GM06990 (cell line): ENCODE measurements around the gene HDAC3.

Experiments
- DNase-seq: peaks from one replicate; pipeline ENCODE4 v3.0.0-alpha.2; 2011; ENCODE audit not compliant: insufficient read length; ENCODE audit errors: extremely low read depth
- H3K27me3 ChIP-seq: replicated peaks from 2 replicates; pipeline ENCODE4 v1.6.0; 2011; ENCODE audit warnings: low read length; ENCODE audit not compliant: control insufficient read depth, insufficient read depth
- H3K36me3 ChIP-seq: 2 replicates; pipeline ENCODE4 v1.5.1; 2011; ENCODE audit warnings: low read length; ENCODE audit not compliant: control insufficient read depth, insufficient read depth
- H3K4me3 ChIP-seq: replicated peaks from 2 replicates; pipeline ENCODE4 v1.5.1; 2011; ENCODE audit warnings: low read depth, mild to moderate bottlenecking, control low read depth, low read length
- CTCF ChIP-seq: IDR thresholded peaks from 2 replicates; pipeline ENCODE4 v1.5.1; 2011; ENCODE audit warnings: low read length, control low read depth, mild to moderate bottlenecking, inconsistent platforms; ENCODE audit not compliant: insufficient read depth, poor library complexity, severe bottlenecking

The HDAC3 gene

GRCh38 chr5:141637767-141638419 is 1.2 kb upstream of the HDAC3 start:
- H3K4me3 ChIP-seq, result peak overlapping the region; percentile 91
- peak; percentile 81 for DNase-seq
- no peaks in the 10 kb centered on the region for H3K27me3 ChIP-seq
- peak; percentile 69 for TF ChIP-seq CTCF
- no peaks in the 10 kb centered on the region; the same call in none of the 2 replicates for H3K36me3 ChIP-seq

GRCh38 chr5:141637123-141637766 is 596 bp upstream of the HDAC3 start:
- TF ChIP-seq CTCF, result no peak
- no peaks in the 10 kb centered on the region for H3K27me3 ChIP-seq
- H3K4me3 ChIP-seq, result peak overlapping the region; percentile 91
- DNase-seq, result peak; percentile 74
- peaks cover 3% of the 10 kb centered on the region for H3K36me3 ChIP-seq

GRCh38 chr5:141636106-141636412 is 590 bp downstream of the HDAC3 start:
- no peak for TF ChIP-seq CTCF
- Histone ChIP-seq H3K36me3 (peaks cover 3% of the 10 kb centered on the region), H3K27me3 (no peaks in the 10 kb centered on the region), H3K4me3 (peak overlapping the region; percentile 91)
- no peak for DNase-seq

- peaks cover 3% of the 10 kb centered on the region for H3K36me3 ChIP-seq
- no peak for TF ChIP-seq CTCF
- H3K27me3 ChIP-seq, result no peaks in the 10 kb centered on the region
- DNase-seq, result no peak
- peak overlapping the region; percentile 91 for H3K4me3 ChIP-seq
These were observed 1.0 kb downstream of the HDAC3 start for GRCh38 chr5:141635646-141636045.

- no peak for TF ChIP-seq CTCF
- Histone ChIP-seq H3K4me3 (no peak overlapping the region), H3K36me3 (peaks cover 4% of the 10 kb centered on the region), H3K27me3 (no peaks in the 10 kb centered on the region)
- no peak for DNase-seq
These were observed 1.9 kb downstream of the HDAC3 start for GRCh38 chr5:141634720-141635119.
